ENCODE data around the gene SEC14L6.

Gene SEC14L6

DNA sequence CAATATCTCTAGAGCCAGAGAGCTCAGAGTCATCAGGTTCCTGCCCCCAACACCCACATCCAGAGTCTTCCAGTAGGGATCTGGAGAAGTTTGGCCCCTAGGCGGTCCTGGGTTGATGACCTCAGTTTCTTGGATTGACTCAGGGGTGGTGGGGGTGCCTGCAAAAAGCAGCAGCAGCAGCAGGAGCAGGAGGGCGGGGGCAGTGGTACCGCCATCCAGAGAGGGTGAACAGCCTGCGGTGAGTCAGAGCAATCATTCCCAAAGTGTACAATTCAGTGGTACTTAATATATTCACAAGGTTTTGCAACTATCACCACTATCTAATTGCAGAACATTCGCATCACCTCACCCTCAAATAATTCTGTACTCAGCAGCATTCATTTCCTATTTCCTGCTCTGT lies 64.8 kb downstream of the SEC14L6 start:
- Histone ChIP-seq H4K20me1 (ENCODE audit: insufficient read depth, low read length) (no peaks in the 10 kb centered on the region), H3K27ac (ENCODE audit: low read length) (no peak overlapping the region), H3F3A (ENCODE audit: insufficient read depth, low read length) (no peaks in the 10 kb centered on the region), H3K9me2 (replicated peaks; ENCODE audit: insufficient read depth, low read length) (no peaks in the 10 kb centered on the region), H3K4me1 (ENCODE audit: low read length) (no peaks in the 10 kb centered on the region), H3K27me3 (replicated peaks; ENCODE audit: insufficient read depth, low read length) (peaks cover 79% of the 10 kb centered on the region), H2AFZ (ENCODE audit: low read length) (no peak overlapping the region), H3K9me3 (replicated peaks; ENCODE audit: insufficient read depth, low read length) (no peaks in the 10 kb centered on the region), H3K79me2 (ENCODE audit: low read length) (no peaks in the 10 kb centered on the region), H3K4me3 (ENCODE audit: low read length) (no peak overlapping the region), H3K9ac (ENCODE audit: low read length) (no peak overlapping the region), H3K36me3 (replicated peaks; ENCODE audit: insufficient read depth, low read length) (no peaks in the 10 kb centered on the region), H3K4me2 (ENCODE audit: low read depth, low read length) (no peak overlapping the region)
- TF ChIP-seq, protein P1, sequence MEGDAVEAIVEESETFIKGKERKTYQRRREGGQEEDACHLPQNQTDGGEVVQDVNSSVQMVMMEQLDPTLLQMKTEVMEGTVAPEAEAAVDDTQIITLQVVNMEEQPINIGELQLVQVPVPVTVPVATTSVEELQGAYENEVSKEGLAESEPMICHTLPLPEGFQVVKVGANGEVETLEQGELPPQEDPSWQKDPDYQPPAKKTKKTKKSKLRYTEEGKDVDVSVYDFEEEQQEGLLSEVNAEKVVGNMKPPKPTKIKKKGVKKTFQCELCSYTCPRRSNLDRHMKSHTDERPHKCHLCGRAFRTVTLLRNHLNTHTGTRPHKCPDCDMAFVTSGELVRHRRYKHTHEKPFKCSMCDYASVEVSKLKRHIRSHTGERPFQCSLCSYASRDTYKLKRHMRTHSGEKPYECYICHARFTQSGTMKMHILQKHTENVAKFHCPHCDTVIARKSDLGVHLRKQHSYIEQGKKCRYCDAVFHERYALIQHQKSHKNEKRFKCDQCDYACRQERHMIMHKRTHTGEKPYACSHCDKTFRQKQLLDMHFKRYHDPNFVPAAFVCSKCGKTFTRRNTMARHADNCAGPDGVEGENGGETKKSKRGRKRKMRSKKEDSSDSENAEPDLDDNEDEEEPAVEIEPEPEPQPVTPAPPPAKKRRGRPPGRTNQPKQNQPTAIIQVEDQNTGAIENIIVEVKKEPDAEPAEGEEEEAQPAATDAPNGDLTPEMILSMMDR (IDR thresholded peaks at IDR 0.05; ENCODE audit: low read length) = no peak
- no peak for TF ChIP-seq EZH2phosphoT487 (IDR thresholded peaks at IDR 0.05; ENCODE audit: low read length)
- no peak for TF ChIP-seq EZH2 (optimal IDR thresholded peaks at IDR 0.05; ENCODE audit: low read depth, low read length)
- no peak for DNase-seq

DNA sequence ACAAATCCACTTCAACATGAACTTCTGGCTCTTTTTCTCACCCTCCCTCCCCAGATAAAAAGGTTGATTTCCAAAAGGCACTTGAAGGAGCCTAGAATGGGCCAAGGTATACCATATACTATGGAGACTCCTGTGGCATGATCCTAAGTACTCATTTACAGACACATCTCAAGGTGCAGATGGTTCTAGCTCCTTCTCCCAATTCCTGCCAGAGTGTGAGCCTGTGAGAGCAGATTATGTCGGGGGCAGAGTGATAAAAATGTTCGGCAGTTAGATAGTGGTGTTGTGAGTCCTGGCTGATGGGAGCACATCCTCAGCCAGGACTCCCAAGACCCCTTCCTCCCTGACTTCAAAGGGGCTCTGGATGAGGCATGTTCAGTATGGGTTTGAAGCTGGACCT lies 66.6 kb downstream of the SEC14L6 start:
- Histone ChIP-seq H3K9me3 (replicated peaks; ENCODE audit: insufficient read depth, low read length) (no peaks in the 10 kb centered on the region), H3K9me2 (replicated peaks; ENCODE audit: insufficient read depth, low read length) (no peaks in the 10 kb centered on the region)

DNA sequence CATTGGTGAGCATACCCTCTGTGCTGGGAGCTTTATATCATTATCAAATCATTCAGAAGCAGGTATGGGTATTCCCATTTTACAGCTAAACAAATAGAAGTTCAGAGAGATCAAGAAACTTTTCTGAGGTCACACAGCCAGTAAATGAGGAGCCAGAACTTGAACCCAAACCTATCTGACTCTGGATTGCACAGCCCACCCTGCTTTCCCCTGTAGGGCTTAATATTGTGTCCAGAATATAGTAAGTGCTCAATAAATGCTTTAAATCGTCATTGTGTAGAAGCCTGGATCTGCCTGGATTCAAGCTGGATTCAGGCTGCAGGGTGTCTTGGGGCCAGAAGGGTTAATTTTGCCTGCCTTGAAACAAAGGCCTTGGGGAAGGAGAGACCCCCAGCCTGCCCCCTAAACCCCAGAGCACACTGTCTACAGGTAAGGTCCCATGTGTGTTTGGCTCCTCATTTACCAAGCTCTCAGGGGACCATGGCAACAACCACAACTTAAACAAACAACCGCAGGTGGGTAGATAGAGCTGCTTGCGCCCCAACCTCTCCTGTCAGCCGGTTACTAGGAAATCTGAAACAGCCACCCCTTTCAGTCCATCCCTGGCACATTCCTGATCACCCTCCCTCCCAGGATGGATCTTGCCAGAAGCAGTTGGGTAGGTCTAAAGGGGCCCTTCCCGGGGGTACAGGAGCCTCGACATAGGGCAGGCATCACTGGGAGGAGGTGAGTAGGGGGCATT lies 71.7 kb downstream of the SEC14L6 start:
- Histone ChIP-seq H3K9me3 (replicated peaks; ENCODE audit: insufficient read depth, low read length) (no peaks in the 10 kb centered on the region), H3K27me3 (replicated peaks; ENCODE audit: insufficient read depth, low read length) (peaks cover 94% of the 10 kb centered on the region), H2AFZ (ENCODE audit: low read length) (no peak overlapping the region), H3K9ac (ENCODE audit: low read length) (no peak overlapping the region), H3K27ac (ENCODE audit: low read length) (no peak overlapping the region), H3K36me3 (replicated peaks; ENCODE audit: insufficient read depth, low read length) (no peaks in the 10 kb centered on the region), H3K4me1 (ENCODE audit: low read length) (no peaks in the 10 kb centered on the region), H3K9me2 (replicated peaks; ENCODE audit: insufficient read depth, low read length) (no peaks in the 10 kb centered on the region), H3K79me2 (ENCODE audit: low read length) (no peaks in the 10 kb centered on the region), H3K4me2 (ENCODE audit: low read depth, low read length) (no peak overlapping the region), H4K20me1 (ENCODE audit: insufficient read depth, low read length) (no peaks in the 10 kb centered on the region), H3K4me3 (ENCODE audit: low read length) (no peak overlapping the region), H3F3A (ENCODE audit: insufficient read depth, low read length) (no peaks in the 10 kb centered on the region)
- TF ChIP-seq EZH2phosphoT487 (IDR thresholded peaks at IDR 0.05; ENCODE audit: low read length) (no peak), EZH2 (optimal IDR thresholded peaks at IDR 0.05; ENCODE audit: low read depth, low read length) (no peak)
- TF ChIP-seq, protein P1 (IDR thresholded peaks at IDR 0.05; ENCODE audit: low read length) = no peak
- no peak for DNase-seq

More for the DNA sequence above, 66.6 kb downstream of the SEC14L6 start:
- DNase-seq = no peak
- Histone ChIP-seq H3K4me3 (ENCODE audit: low read length) (no peak overlapping the region), H2AFZ (ENCODE audit: low read length) (no peak overlapping the region), H3K4me2 (ENCODE audit: low read depth, low read length) (no peak overlapping the region), H3K79me2 (ENCODE audit: low read length) (no peaks in the 10 kb centered on the region), H3K27ac (ENCODE audit: low read length) (no peak overlapping the region), H4K20me1 (ENCODE audit: insufficient read depth, low read length) (no peaks in the 10 kb centered on the region), H3K36me3 (replicated peaks; ENCODE audit: insufficient read depth, low read length) (no peaks in the 10 kb centered on the region), H3K27me3 (replicated peaks; ENCODE audit: insufficient read depth, low read length) (peaks cover 95% of the 10 kb centered on the region), H3K9ac (ENCODE audit: low read length) (no peak overlapping the region), H3K4me1 (ENCODE audit: low read length) (no peaks in the 10 kb centered on the region), H3F3A (ENCODE audit: insufficient read depth, low read length) (no peaks in the 10 kb centered on the region)
- TF ChIP-seq EZH2 (optimal IDR thresholded peaks at IDR 0.05; ENCODE audit: low read depth, low read length) (no peak), EZH2phosphoT487 (IDR thresholded peaks at IDR 0.05; ENCODE audit: low read length) (no peak)
- TF ChIP-seq, protein P1 (IDR thresholded peaks at IDR 0.05; ENCODE audit: low read length) = no peak
